CD4-positive, alpha-beta T cell treated with Interleukin-6 at 100 ng/mL for 8 hours (primary cell): Measurements from ENCODE around the gene RPL15.

Experiments used
- DNase-seq: peaks from one replicate; pipeline ENCODE4 v3.0.0-alpha.2; 2020; ENCODE audit warnings: mixed read lengths, low spot score

RPL15 gene

DNA sequence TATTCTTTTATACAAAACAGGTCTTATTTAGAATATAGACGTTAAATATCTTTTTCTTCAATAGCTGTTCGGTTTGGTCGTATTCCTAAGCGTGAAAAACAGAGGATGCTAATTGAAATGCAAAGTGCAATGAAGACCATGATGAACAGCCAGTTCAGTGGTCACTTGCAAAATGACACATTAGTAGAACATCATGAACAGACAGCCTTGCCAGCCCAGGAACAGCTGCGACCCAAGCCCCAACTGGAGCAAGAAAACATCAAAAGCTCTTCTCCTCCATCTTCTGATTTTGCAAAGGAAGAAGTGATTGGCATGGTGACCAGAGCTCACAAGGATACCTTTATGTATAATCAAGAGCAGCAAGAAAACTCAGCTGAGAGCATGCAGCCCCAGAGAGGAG, 45.0 kb downstream of the RPL15 start:
- DNase-seq, result no peak

DNA sequence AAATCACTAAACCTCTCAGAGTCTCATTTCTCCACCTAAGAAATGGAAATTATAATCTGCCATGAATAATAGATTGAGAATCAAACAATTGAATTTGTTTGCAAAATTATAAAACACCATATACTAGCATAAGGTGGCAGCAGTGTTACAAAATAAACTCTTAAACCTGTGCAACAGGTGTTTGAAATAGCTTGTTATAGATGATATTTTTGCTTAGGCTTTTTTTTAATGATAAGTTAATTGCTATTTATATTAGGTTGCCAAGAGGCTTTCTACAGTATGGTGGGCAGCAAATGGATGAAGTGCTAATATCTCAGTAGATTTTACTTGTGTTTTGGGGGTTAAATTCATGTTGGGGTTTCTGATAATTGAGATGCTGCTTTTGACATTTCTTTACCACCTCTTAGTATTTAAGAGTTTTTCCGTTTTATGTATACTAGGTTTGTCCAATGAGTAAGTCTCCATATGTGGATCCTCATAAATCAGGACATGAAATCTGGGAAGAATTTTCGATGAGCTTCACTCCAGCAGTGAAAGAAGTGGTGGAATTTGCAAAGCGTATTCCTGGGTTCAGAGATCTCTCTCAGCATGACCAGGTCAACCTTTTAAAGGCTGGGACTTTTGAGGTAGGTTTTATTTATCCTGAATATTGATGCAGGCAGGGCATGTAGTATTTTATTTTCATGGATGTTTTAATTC, 47.8 kb downstream of the RPL15 start:
- DNase-seq, result no peak

DNA sequence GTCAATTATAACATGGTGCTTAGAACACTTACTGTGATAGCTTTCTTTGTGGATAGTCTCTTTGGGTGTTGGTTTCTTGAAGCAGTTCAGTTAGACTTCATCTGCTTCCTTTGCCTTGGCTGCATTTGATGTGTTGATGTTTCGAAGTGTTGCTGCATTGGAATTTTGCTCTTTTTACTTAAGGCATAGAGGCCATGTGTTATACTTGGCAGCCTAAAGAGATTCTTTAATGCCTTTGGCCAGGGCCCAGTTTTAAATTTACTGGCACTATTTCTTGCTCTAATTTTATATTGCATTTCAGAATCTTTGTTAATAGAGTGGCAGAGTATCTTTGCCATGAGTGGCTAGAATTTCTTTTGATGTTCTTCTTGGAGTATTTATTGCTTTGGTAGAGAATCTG, 49.4 kb downstream of the RPL15 start:
- no peak for DNase-seq

DNA sequence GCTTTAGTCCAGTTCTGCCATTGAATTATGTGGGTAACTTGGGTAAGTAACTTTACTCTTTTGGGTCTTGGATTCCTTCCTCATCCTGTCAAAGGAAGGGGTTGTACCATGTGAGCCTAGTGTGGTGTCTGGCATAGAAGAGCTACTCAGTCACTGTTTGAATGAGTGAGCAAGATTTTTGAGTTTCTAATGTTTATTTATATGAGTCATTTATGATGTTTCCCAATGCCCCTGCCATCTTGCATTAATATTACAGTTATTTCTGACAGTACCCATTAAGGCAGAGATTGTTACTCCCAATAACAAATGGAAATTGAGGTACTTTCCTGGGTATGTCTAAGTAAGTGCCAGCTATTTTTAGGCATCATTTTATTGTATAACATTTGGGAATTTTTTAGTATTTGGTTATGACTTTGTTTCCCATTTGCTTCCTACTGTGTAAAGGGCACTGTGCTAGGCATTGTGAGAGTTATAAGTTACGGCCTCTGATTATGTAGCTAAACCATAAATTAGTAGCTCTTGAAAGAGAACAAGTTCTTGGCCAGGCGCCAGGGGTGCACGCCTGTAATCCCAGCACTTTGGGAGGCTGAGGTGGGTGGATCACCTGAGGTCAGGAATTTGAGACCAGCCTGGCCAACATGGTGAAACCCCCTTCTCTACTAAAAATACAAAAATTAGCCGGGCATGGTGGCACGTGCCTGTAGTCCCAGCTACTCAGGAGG, 51.7 kb downstream of the RPL15 start:
- no peak for DNase-seq

DNA sequence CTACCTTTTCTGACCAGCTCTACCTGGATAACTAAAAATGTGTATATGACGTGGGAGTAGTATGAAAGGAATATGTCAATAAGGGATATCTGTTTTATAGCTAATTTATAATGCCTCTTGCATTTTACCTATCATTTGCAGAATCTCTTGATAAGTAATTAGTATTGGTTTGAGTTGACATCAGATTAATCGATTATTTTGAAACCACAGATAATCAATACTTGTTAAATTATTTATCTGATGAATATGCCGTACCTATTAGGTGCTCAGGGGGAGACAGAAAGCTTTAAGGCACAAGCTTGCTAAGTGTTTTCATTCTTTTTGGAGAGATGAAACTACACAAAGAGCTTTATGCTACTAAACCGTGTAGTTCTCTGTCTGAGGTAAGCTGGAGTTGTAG, 52.5 kb downstream of the RPL15 start:
- no peak for DNase-seq
